NCI-H2196 treated with DMSO at 0.1 percent for 48 hours (cell line): ENCODE measurements around the gene STAB1.
"Not testable (repeated sequence)": the region's sequence is repeated elsewhere in the genome, so short reads cannot be mapped to it uniquely, and the experiment has no call there.

Experiments
- DNase-seq: peaks from one replicate; lab custom pipeline; 2025; ENCODE audit not compliant: unreplicated experiment; lab: John Stamatoyannopoulos, UW

Gene STAB1

GRCh38 chr3:52521881-52522650 is 26.9 kb downstream of the STAB1 start:
- DNase-seq, result no peak

GRCh38 chr3:52522651-52523251 is 27.6 kb downstream of the STAB1 start:
- DNase-seq, result no peak

- DNase-seq, result no peak
Measured at GRCh38 chr3:52523386-52524257, 28.5 kb downstream of the STAB1 start.

- DNase-seq, result no peak
Measured at GRCh38 chr3:52524258-52524751, 29.2 kb downstream of the STAB1 start.

- DNase-seq, result no peak
Measured at GRCh38 chr3:52524752-52525679, 29.9 kb downstream of the STAB1 start.

GRCh38 chr3:52525680-52526561 is 30.8 kb downstream of the STAB1 start:
- DNase-seq, result no peak

- DNase-seq, result not testable (repeated sequence)
Measured at GRCh38 chr3:52526671-52527038, 31.5 kb downstream of the STAB1 start.

GRCh38 chr3:52527039-52527731 is 32.0 kb downstream of the STAB1 start:
- no peak for DNase-seq

- no peak for DNase-seq
Measured at GRCh38 chr3:52527732-52528585, 32.8 kb downstream of the STAB1 start.

GRCh38 chr3:52528586-52529375 is 33.6 kb downstream of the STAB1 start:
- no peak for DNase-seq

GRCh38 chr3:52529376-52530333 is 34.5 kb downstream of the STAB1 start:
- DNase-seq, result no peak

- no peak for DNase-seq
Measured at GRCh38 chr3:52530918-52531826, 36.0 kb downstream of the STAB1 start.

GRCh38 chr3:52531860-52532516 is 36.9 kb downstream of the STAB1 start:
- no peak for DNase-seq

- no peak for DNase-seq
Measured at GRCh38 chr3:52532517-52532837, 37.3 kb downstream of the STAB1 start.
